DMS79 (cell line): ENCODE data around the gene KLK6.

Source experiments
- DNase-seq: peaks from one replicate; lab custom pipeline; 2025; lab: John Stamatoyannopoulos, UW

The KLK6 gene

GRCh38 chr19:50969413-50969760 is at the start of gene KLK6:
Gene KLK6 (minus strand): TSS chr19:50969591. CDS start chr19:50968104, 1,487 bp downstream.
- DNase-seq, result no peak

- DNase-seq, result no peak
Observed at GRCh38 chr19:51018745-51019543, 49.6 kb upstream of the KLK6 start.

- peak; percentile 42 for DNase-seq
Observed at GRCh38 chr19:51016798-51017683, 47.6 kb upstream of the KLK6 start.

- DNase-seq, result no peak
Observed at GRCh38 chr19:51015691-51016267, 46.4 kb upstream of the KLK6 start.

- no peak for DNase-seq
Observed at GRCh38 chr19:51014242-51014641, 44.9 kb upstream of the KLK6 start.

- no peak for DNase-seq
Observed at GRCh38 chr19:51012661-51013190, 43.3 kb upstream of the KLK6 start.

- DNase-seq, result no peak
Observed at GRCh38 chr19:51010066-51010795, 40.8 kb upstream of the KLK6 start.

- DNase-seq, result no peak
Observed at GRCh38 chr19:51009061-51009891, 39.9 kb upstream of the KLK6 start.

GRCh38 chr19:51007488-51007887 is 38.1 kb upstream of the KLK6 start:
- DNase-seq, result no peak

- DNase-seq, result no peak
Observed at GRCh38 chr19:51006406-51006805, 37.0 kb upstream of the KLK6 start.

GRCh38 chr19:51005248-51005647 is 35.9 kb upstream of the KLK6 start:
- DNase-seq, result no peak

- no peak for DNase-seq
Observed at GRCh38 chr19:51003316-51003715, 33.9 kb upstream of the KLK6 start.

GRCh38 chr19:51002542-51003311 is 33.3 kb upstream of the KLK6 start:
- no peak for DNase-seq

GRCh38 chr19:51002089-51002532 is 32.7 kb upstream of the KLK6 start:
- DNase-seq, result no peak

GRCh38 chr19:51001515-51001914 is 32.1 kb upstream of the KLK6 start, which contains the start of gene KLK8:
Gene KLK8 (minus strand): TSS chr19:51001604. CDS start chr19:51001167, 437 bp downstream.
- DNase-seq, result no peak

- DNase-seq, result no peak
Observed at GRCh38 chr19:51000981-51001380, 31.6 kb upstream of the KLK6 start.

GRCh38 chr19:51000426-51000825 is 31.0 kb upstream of the KLK6 start:
- no peak for DNase-seq

- DNase-seq, result no peak
Observed at GRCh38 chr19:50998686-50999085, 29.3 kb upstream of the KLK6 start.

- no peak for DNase-seq
Observed at GRCh38 chr19:50998061-50998460, 28.7 kb upstream of the KLK6 start.

- no peak for DNase-seq
Observed at GRCh38 chr19:50994129-50994528, 24.7 kb upstream of the KLK6 start.
